A549 treated with GW870086 at 1 μM for 4 hours (cell line): Measurements from ENCODE around the gene TXNDC17. TPM values are rescaled to one million over a fixed set of nuclear protein-coding genes. Genes with fewer than 3 reads are reported as not detected.

ENCODE experiments used
- total RNA-seq: library from RNA; stranded (reverse); fragments of 200-300 nt; extraction: Qiagen RNA extraction; gene quantifications from 5 replicates; pipeline ENCODE4 v1.2.3, GENCODE V29; 2022; ENCODE audit warnings: low read depth

The TXNDC17 gene
- 388 to 481 TPM (median 445 TPM) in 5 replicates for total RNA-seq

GRCh38 chr17:6640536-6641246 is at the start of gene TXNDC17, which contains the start of gene KIAA0753:
TXNDC17 (plus strand) TSS chr17:6641060; CDS start chr17:6641083, 23 bp downstream.
KIAA0753 (minus strand) TSS chr17:6640711; CDS start chr17:6635103, 5,608 bp downstream.

GRCh38 chr17:6651354-6651918 is 10.6 kb downstream of the TXNDC17 start, which contains the start of the genes C17orf100 and MED31:
C17orf100 (plus strand) TSS chr17:6651762; CDS start chr17:6651914, 152 bp downstream.
MED31 (minus strand) TSS chr17:6651605; CDS start chr17:6651528, 77 bp downstream.

Other genes starting within 250 kb of the TXNDC17 start
- gene AIPL1, start 205.9 kb upstream of the TXNDC17 start, total RNA-seq, result 0.05 TPM in 1 of 5 replicates, not detected in the others
- gene PIMREG, start 196.6 kb upstream of the TXNDC17 start, total RNA-seq, result 40.3 to 52.0 TPM (median 48.4 TPM) in 5 replicates
- 1.8 to 2.5 TPM (median 2.1 TPM) in 5 replicates for gene PITPNM3, start 84.5 kb upstream of the TXNDC17 start, total RNA-seq
- gene KIAA0753, start 349 bp upstream of the TXNDC17 start, total RNA-seq, result 16.9 to 23.2 TPM (median 18.6 TPM) in 5 replicates
- gene MED31, start 10.5 kb downstream of the TXNDC17 start, total RNA-seq, result 20.9 to 33.1 TPM (median 31.0 TPM) in 5 replicates
- gene C17orf100, start 10.7 kb downstream of the TXNDC17 start, total RNA-seq, result 1.8 to 2.9 TPM (median 2.5 TPM) in 5 replicates
- 0.20 to 0.30 TPM (median 0.25 TPM) in 4 of 5 replicates, not detected in the other for gene SLC13A5, start 72.3 kb downstream of the TXNDC17 start, total RNA-seq
- not detected in 5 replicates for gene XAF1, start 115.0 kb downstream of the TXNDC17 start, total RNA-seq
- gene FBXO39, start 135.2 kb downstream of the TXNDC17 start, total RNA-seq, result not detected in 5 replicates
- 0.03 to 0.05 TPM in 2 of 5 replicates, not detected in the others for gene TEKT1, start 190.7 kb downstream of the TXNDC17 start, total RNA-seq